Neural progenitor cell (in vitro differentiated cells): Measurements from ENCODE around the gene ERC2. TPM values are rescaled to one million over a fixed set of nuclear protein-coding genes. Genes with fewer than 3 reads are reported as not detected.

Experiments used
- DNase-seq: peaks from one replicate; pipeline ENCODE4 v3.0.0-alpha.2; 2016; ENCODE audit warnings: low spot score
- H2AFZ ChIP-seq: fragments of 200-600 bp; sonication (generic); replicated peaks from 2 replicates; pipeline ENCODE4 v1.6.1; 2016; ENCODE audit warnings: antibody characterized with exemption
- H3F3A ChIP-seq: fragments of 200-600 bp; sonication (generic); 2 replicates; pipeline ENCODE4 v1.6.1; 2016; ENCODE audit warnings: antibody characterized with exemption, low read depth
- H3K27ac ChIP-seq: fragments of 200-600 bp; sonication (generic); 2 replicates; pipeline ENCODE4 v1.5.1; 2016; ENCODE audit warnings: mild to moderate bottlenecking
- H3K27me3 ChIP-seq: fragments of 200-600 bp; sonication (generic); 2 replicates; pipeline ENCODE4 v1.6.1; 2016; ENCODE audit warnings: mild to moderate bottlenecking, moderate library complexity
- H3K36me3 ChIP-seq: fragments of 200-600 bp; sonication (generic); 2 replicates; pipeline ENCODE4 v1.5.1; 2016
- H3K4me1 ChIP-seq: fragments of 200-600 bp; sonication (generic); 2 replicates; pipeline ENCODE4 v1.6.1; 2016; ENCODE audit warnings: mixed run types
- H3K4me2 ChIP-seq: fragments of 200-600 bp; sonication (generic); 2 replicates; pipeline ENCODE4 v1.6.1; 2016
- H3K4me3 ChIP-seq: fragments of 200-600 bp; sonication (generic); 2 replicates; pipeline ENCODE4 v1.5.1; 2016
- H3K79me2 ChIP-seq: fragments of 200-600 bp; sonication (generic); 2 replicates; pipeline ENCODE4 v1.6.1; 2016; ENCODE audit warnings: low read depth
- H3K9ac ChIP-seq: fragments of 200-600 bp; sonication (generic); 2 replicates; pipeline ENCODE4 v1.6.1; 2016
- H3K9me3 ChIP-seq: fragments of 200-600 bp; sonication (generic); 2 replicates; pipeline ENCODE4 v1.5.1; 2016; ENCODE audit warnings: low read depth
- H4K20me1 ChIP-seq: fragments of 200-600 bp; sonication (generic); 2 replicates; pipeline ENCODE4 v1.6.1; 2016; ENCODE audit warnings: low read depth
- H3K27ac Mint-ChIP-seq: 3 replicates; pipeline ENCODE4 v1.8.0; 2021; ENCODE audit warnings: mixed read lengths
- H3K27me3 Mint-ChIP-seq: 2 replicates; pipeline ENCODE4 v1.8.0; 2022; ENCODE audit warnings: low read depth, mild to moderate bottlenecking, inconsistent platforms, moderate library complexity, mixed read lengths; ENCODE audit not compliant: insufficient read depth
- H3K36me3 Mint-ChIP-seq: 3 replicates; pipeline ENCODE4 v1.8.0; 2021; ENCODE audit warnings: mixed read lengths
- H3K4me1 Mint-ChIP-seq: 3 replicates; pipeline ENCODE4 v1.8.0; 2021; ENCODE audit warnings: mixed read lengths
- H3K4me3 Mint-ChIP-seq: 3 replicates; pipeline ENCODE4 v1.8.0; 2021; ENCODE audit warnings: mild to moderate bottlenecking, moderate library complexity, mixed read lengths
- H3K9me3 Mint-ChIP-seq: 3 replicates; pipeline ENCODE4 v1.8.0; 2020; ENCODE audit warnings: mixed read lengths
- EZH2 ChIP-seq: fragments of 200-600 bp; sonication (generic); IDR thresholded peaks from 2 replicates; pipeline ENCODE4 v1.6.1; 2017; ENCODE audit warnings: antibody characterized with exemption, mild to moderate bottlenecking, moderate library complexity
- EZH2phosphoT487 ChIP-seq: fragments of 200-600 bp; sonication (generic); IDR thresholded peaks from 2 replicates; pipeline ENCODE4 v1.6.1; 2017; ENCODE audit warnings: antibody characterized with exemption
- total RNA-seq: library from RNA; depleted of rRNA; stranded (reverse); fragments of >200 nt; gene quantifications from 2 replicates; pipeline ENCODE4 v1.2.3, GENCODE V29; 2015; ENCODE audit warnings: low replicate concordance
- TF ChIP-seq, protein P1 (sequence below): fragments of 200-600 bp; sonication (generic); IDR thresholded peaks from 2 replicates; pipeline ENCODE4 v1.5.1; 2017; ENCODE audit warnings: antibody characterized with exemption, mild to moderate bottlenecking

Gene ERC2
- total RNA-seq, 1 donor from 2014 or later = 24.8 TPM

DNA sequence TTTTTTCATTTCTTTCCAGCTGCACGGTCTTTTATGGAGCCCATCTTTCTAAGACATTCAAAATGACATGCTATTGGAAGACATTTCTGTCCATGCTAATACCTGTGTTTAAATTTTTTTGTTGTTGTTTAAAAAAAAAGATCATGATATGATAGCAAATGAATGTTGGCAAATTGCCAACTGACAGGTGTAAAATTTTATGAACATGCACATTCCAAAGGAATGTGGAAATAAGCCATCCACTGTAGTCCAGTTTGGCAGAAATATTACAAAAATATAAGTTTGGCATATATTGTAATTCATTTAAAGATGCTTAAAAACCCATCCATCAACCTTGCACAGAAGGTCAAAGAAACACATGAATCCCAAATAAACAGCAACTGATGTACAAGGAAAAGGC, 905.6 kb downstream of the ERC2 start:
- no peaks in the 10 kb centered on the region for H3K9me3 ChIP-seq
- H3K4me3 ChIP-seq = no peak overlapping the region
- no peak overlapping the region for H3K4me2 ChIP-seq
- no peaks in the 10 kb centered on the region for H3K27me3 ChIP-seq
- no peaks in the 10 kb centered on the region for H3K9me3 Mint-ChIP-seq
- H3K9ac ChIP-seq = no peak overlapping the region
- no peaks in the 10 kb centered on the region for H3K4me1 ChIP-seq
- TF ChIP-seq, protein P1, sequence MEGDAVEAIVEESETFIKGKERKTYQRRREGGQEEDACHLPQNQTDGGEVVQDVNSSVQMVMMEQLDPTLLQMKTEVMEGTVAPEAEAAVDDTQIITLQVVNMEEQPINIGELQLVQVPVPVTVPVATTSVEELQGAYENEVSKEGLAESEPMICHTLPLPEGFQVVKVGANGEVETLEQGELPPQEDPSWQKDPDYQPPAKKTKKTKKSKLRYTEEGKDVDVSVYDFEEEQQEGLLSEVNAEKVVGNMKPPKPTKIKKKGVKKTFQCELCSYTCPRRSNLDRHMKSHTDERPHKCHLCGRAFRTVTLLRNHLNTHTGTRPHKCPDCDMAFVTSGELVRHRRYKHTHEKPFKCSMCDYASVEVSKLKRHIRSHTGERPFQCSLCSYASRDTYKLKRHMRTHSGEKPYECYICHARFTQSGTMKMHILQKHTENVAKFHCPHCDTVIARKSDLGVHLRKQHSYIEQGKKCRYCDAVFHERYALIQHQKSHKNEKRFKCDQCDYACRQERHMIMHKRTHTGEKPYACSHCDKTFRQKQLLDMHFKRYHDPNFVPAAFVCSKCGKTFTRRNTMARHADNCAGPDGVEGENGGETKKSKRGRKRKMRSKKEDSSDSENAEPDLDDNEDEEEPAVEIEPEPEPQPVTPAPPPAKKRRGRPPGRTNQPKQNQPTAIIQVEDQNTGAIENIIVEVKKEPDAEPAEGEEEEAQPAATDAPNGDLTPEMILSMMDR = no peak
- TF ChIP-seq EZH2 = no peak
- no peak for TF ChIP-seq EZH2phosphoT487
- no peak for DNase-seq
- H3K36me3 Mint-ChIP-seq = no peaks in the 10 kb centered on the region
- no peaks in the 10 kb centered on the region for H4K20me1 ChIP-seq
- H3K27me3 Mint-ChIP-seq = peaks cover 3% of the 10 kb centered on the region
- H3F3A ChIP-seq = no peaks in the 10 kb centered on the region
- no peak overlapping the region for H3K4me3 Mint-ChIP-seq
- H3K27ac Mint-ChIP-seq = no peak overlapping the region
- no peaks in the 10 kb centered on the region for H3K79me2 ChIP-seq
- peaks cover 13% of the 10 kb centered on the region for H3K4me1 Mint-ChIP-seq
- no peak overlapping the region for H2AFZ ChIP-seq
- no peaks in the 10 kb centered on the region for H3K36me3 ChIP-seq
- H3K27ac ChIP-seq = no peak overlapping the region

DNA sequence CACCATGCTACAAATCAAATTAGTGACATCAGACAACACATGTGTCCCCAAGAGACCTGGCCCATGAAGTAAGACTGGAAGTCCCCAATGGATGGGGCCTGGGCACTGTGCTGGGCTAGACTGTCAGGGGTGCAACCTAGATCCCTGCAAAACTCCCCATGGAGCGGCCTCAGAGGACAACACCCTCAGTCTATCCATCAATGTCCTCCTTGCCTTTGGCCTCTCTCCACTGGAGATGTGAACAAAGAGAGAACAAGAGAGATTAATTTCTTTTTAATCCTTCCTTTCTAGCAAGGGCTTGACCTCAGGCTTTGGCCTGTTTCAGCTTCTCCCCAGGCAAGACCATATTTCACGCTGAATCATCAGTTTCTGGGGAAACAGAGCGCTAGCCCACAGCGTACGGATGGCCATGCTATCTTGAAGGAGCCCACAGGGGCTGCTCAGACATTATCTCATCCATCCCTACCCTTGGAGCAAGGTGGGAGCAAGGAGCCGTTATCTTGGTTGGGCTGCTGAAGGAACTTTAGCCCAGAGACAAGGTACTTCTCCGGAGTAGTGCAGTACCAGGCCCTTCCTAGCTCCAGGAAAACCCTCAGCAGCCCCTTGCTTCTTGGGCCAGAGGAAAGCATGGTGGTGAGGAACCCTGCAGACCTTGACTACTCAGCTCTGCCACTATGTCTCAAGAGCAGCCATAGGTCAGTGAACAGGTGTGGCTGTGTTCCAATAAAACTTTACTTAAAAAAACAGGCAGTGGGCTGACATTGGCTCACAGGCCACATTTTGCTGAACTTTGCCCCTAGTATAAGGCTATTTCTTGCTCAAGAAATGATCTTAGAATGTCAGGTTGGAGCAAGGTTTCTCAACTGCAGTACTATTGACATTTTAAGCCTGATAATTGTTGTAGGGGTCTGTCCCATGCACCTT, 908.5 kb downstream of the ERC2 start:
- H3K9me3 Mint-ChIP-seq = no peaks in the 10 kb centered on the region
- peaks cover 6% of the 10 kb centered on the region for H3F3A ChIP-seq
- TF ChIP-seq EZH2phosphoT487 = no peak
- no peak for TF ChIP-seq EZH2
- TF ChIP-seq, protein P1 = no peak
- no peak overlapping the region for H3K4me2 ChIP-seq
- no peaks in the 10 kb centered on the region for H3K36me3 ChIP-seq
- no peak for DNase-seq
- no peak overlapping the region for H3K4me3 ChIP-seq
- H3K36me3 Mint-ChIP-seq = no peaks in the 10 kb centered on the region
- H3K9me3 ChIP-seq = no peaks in the 10 kb centered on the region
- H2AFZ ChIP-seq = no peak overlapping the region
- peaks cover 36% of the 10 kb centered on the region for H3K4me1 Mint-ChIP-seq
- H3K9ac ChIP-seq = no peak overlapping the region
- no peak overlapping the region for H3K27ac Mint-ChIP-seq
- no peak overlapping the region for H3K4me3 Mint-ChIP-seq
- H4K20me1 ChIP-seq = no peaks in the 10 kb centered on the region
- H3K4me1 ChIP-seq = peaks cover 21% of the 10 kb centered on the region
- peaks cover 4% of the 10 kb centered on the region for H3K27me3 Mint-ChIP-seq
- H3K79me2 ChIP-seq = no peaks in the 10 kb centered on the region
- no peaks in the 10 kb centered on the region for H3K27me3 ChIP-seq
- H3K27ac ChIP-seq = no peak overlapping the region

DNA sequence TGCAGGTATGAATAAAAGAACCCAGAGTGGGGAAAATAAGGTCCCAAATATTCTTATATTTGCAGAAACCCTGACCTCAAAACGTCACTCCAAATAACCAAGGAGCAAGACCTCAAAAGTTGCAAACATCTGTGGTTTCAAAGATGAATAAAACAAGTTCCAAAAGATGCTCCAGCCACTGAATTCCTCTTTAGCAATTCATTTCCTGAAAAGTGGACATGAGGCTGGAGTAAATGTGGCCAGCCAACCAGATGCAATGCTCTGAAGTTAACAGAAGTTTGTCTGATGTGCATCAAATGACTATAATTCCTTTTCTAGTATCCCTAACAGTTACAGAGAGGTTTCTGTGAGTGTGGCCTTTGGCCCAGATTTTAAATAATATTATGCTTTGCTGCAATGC, 910.0 kb downstream of the ERC2 start:
- no peak for DNase-seq
- no peak overlapping the region for H3K27ac ChIP-seq
- Mint-ChIP-seq H3K27ac (no peak overlapping the region), H3K36me3 (no peaks in the 10 kb centered on the region), H3K4me1 (peaks cover 44% of the 10 kb centered on the region), H3K27me3 (peaks cover 4% of the 10 kb centered on the region), H3K4me3 (no peak overlapping the region), H3K9me3 (no peaks in the 10 kb centered on the region)
- no peak overlapping the region for H3K4me3 ChIP-seq
- no peak overlapping the region for H3K9ac ChIP-seq
- H3F3A ChIP-seq = peaks cover 17% of the 10 kb centered on the region
- H3K79me2 ChIP-seq = no peaks in the 10 kb centered on the region
- no peaks in the 10 kb centered on the region for H4K20me1 ChIP-seq
- no peaks in the 10 kb centered on the region for H3K27me3 ChIP-seq
- H2AFZ ChIP-seq = no peak overlapping the region
- no peaks in the 10 kb centered on the region for H3K36me3 ChIP-seq
- H3K4me1 ChIP-seq = peaks cover 31% of the 10 kb centered on the region
- H3K4me2 ChIP-seq = no peak overlapping the region
- no peaks in the 10 kb centered on the region for H3K9me3 ChIP-seq
- TF ChIP-seq EZH2phosphoT487 (no peak), EZH2 (no peak)
- TF ChIP-seq, protein P1 = no peak
